GM12878 (cell line): ENCODE measurements around the gene PRKG1. TPM values are rescaled to one million over a fixed set of nuclear protein-coding genes. Genes with fewer than 3 reads are reported as not detected.

Experiments
- ATAC-seq: fragments of 200-7000 bp; cut with Tn5 transposase; 3 replicates; pipeline ENCODE4 v1.9.1; 2020; ENCODE audit warnings: mild to moderate bottlenecking, moderate library complexity
- BruUV-seq: library from RNA; stranded (reverse); fragments of 400-500 nt; replicated peaks from 2 replicates; lab custom pipeline; 2021; lab: Mats Ljungman, UMichigan
- CTCF ChIA-PET: fragments of 300-600 bp; sonication (Branson Sonifier 250); formaldehyde crosslinking; extraction: SDS; loops from one replicate; lab custom pipeline; 2021; ENCODE audit warnings: inconsistent platforms; lab: Yijun Ruan, JAX
- POLR2A ChIA-PET: fragments of 350-600 bp; formaldehyde crosslinking; extraction: SDS; loops from one replicate; lab custom pipeline; 2021; ENCODE audit warnings: inconsistent platforms; lab: Charles Lee
- RAD21 ChIA-PET: fragments of 300-600 bp; sonication (Branson Sonifier 250); formaldehyde crosslinking; loops from one replicate; lab custom pipeline; 2023; ENCODE audit warnings: antibody characterized with exemption; ENCODE audit not compliant: unreplicated experiment; lab: Charles Lee
- SMC1A ChIA-PET: fragments of 300-600 bp; sonication (Branson Sonifier 250); formaldehyde crosslinking; loops from one replicate; lab custom pipeline; 2023; ENCODE audit not compliant: unreplicated experiment, uncharacterized antibody; lab: Charles Lee
- DNase-seq: peaks from one replicate; pipeline ENCODE4 v3.0.0-alpha.2; 2011; ENCODE audit warnings: low read depth, low spot score
- FAIRE-seq: peaks from 3 replicates; lab custom pipeline; 2011; peaks lifted over from hg19 to GRCh38; lab: Jason Lieb, UNC
- H2AFZ ChIP-seq: 2 replicates; pipeline ENCODE4 v1.6.0; 2011; ENCODE audit warnings: low read depth, low read length, control low read depth; ENCODE audit not compliant: control insufficient read depth
- H3K27ac ChIP-seq: 2 replicates; pipeline ENCODE4 v1.5.1; 2011; ENCODE audit warnings: control low read depth; ENCODE audit not compliant: control insufficient read depth, insufficient read depth
- H3K27me3 ChIP-seq, 2 experiments: replicated peaks in 1 of 2; 2 replicates each; pipeline versions ENCODE4 v1.6.0 to v1.6.1; 2011; ENCODE audit warnings: low read length in 1 of 2; ENCODE audit not compliant: control insufficient read depth in 2 of 2, insufficient read depth in 2 of 2
- H3K36me3 ChIP-seq, 2 experiments: 2 replicates each; pipeline ENCODE4 v1.5.1; 2011; ENCODE audit warnings: low read length in 1 of 2; ENCODE audit not compliant: control insufficient read depth in 2 of 2, insufficient read depth in 2 of 2
- H3K4me1 ChIP-seq: 2 replicates; pipeline ENCODE4 v1.6.1; 2011; ENCODE audit warnings: mild to moderate bottlenecking, low read length, moderate library complexity, mixed read lengths; ENCODE audit not compliant: control insufficient read depth, insufficient read depth
- H3K4me2 ChIP-seq: 2 replicates; pipeline ENCODE4 v1.6.0; 2011; ENCODE audit warnings: control low read depth; ENCODE audit not compliant: control insufficient read depth, insufficient read depth
- H3K4me3 ChIP-seq: fragments of 200-600 bp; sonication (generic); 2 replicates; pipeline ENCODE4 v1.5.1; 2016
- H3K79me2 ChIP-seq: 2 replicates; pipeline ENCODE4 v1.6.0; 2011; ENCODE audit warnings: low read length; ENCODE audit not compliant: control insufficient read depth, insufficient read depth
- H3K9ac ChIP-seq: 2 replicates; pipeline ENCODE4 v1.8.0; 2011; ENCODE audit warnings: low read length, control low read depth, mixed read lengths; ENCODE audit not compliant: control insufficient read depth, insufficient read depth
- H3K9me3 ChIP-seq: replicated peaks from 3 replicates; pipeline ENCODE4 v1.5.1; 2011; ENCODE audit warnings: mild to moderate bottlenecking, low read length; ENCODE audit not compliant: control insufficient read depth, insufficient read depth
- H4K20me1 ChIP-seq: 2 replicates; pipeline ENCODE4 v1.6.0; 2011; ENCODE audit not compliant: control insufficient read depth, insufficient read depth
- ASH2L ChIP-seq: fragments of 300-600, 200-600 bp; sonication (generic); IDR thresholded peaks from 2 replicates; pipeline ENCODE4 v1.6.1; 2017; ENCODE audit warnings: low read depth, mild to moderate bottlenecking, borderline replicate concordance
- CBFB ChIP-seq: IDR thresholded peaks from 2 replicates; pipeline ENCODE4 v1.6.1; 2016; ENCODE audit warnings: antibody characterized with exemption, low read depth
- CEBPB ChIP-seq, 2 experiments: fragments of 150-350 bp in 1 of 2; IDR thresholded peaks; 2 replicates each; pipeline ENCODE4 v1.6.1; 2012 to 2014; ENCODE audit warnings: low read depth in 2 of 2, low read length in 2 of 2, borderline replicate concordance in 1 of 2, inconsistent platforms in 1 of 2
- CREM ChIP-seq: IDR thresholded peaks from 2 replicates; pipeline ENCODE4 v1.6.1; 2014; ENCODE audit warnings: antibody characterized with exemption, low read depth
- E2F8 ChIP-seq: fragments of 450-650 bp; IDR thresholded peaks from 2 replicates; pipeline ENCODE4 v1.6.1; 2018; ENCODE audit warnings: mild to moderate bottlenecking, low read depth, moderate library complexity; ENCODE audit not compliant: partially characterized antibody
- FOS ChIP-seq: IDR thresholded peaks from 3 replicates; pipeline ENCODE4 v1.6.1; 2011; ENCODE audit warnings: borderline replicate concordance; ENCODE audit not compliant: insufficient read length; ENCODE audit errors: extremely low read depth
- FOXM1 ChIP-seq: IDR thresholded peaks from 2 replicates; pipeline ENCODE4 v1.6.1; 2012; ENCODE audit warnings: low read depth, mild to moderate bottlenecking, inconsistent platforms, low read length, moderate library complexity
- NFIC ChIP-seq: IDR thresholded peaks from 2 replicates; pipeline ENCODE4 v1.6.1; 2012; ENCODE audit warnings: low read depth, mild to moderate bottlenecking, inconsistent platforms, low read length, moderate library complexity
- PBX3 ChIP-seq: IDR thresholded peaks from 2 replicates; pipeline ENCODE4 v1.6.1; 2011; ENCODE audit warnings: mild to moderate bottlenecking, low read depth, low read length, moderate library complexity; ENCODE audit not compliant: insufficient replicate concordance
- POLR2A ChIP-seq: IDR thresholded peaks from 2 replicates; pipeline ENCODE4 v1.6.1; 2011; ENCODE audit warnings: low read depth, mild to moderate bottlenecking, low read length
- POLR2AphosphoS2 ChIP-seq: IDR thresholded peaks from 2 replicates; pipeline ENCODE4 v1.6.1; 2011; ENCODE audit warnings: low read depth, mild to moderate bottlenecking, low read length, improper control_type of control experiment, moderate library complexity
- SKIL ChIP-seq: fragments of 450-650 bp; IDR thresholded peaks from 2 replicates; pipeline ENCODE4 v1.6.1; 2017; ENCODE audit warnings: mild to moderate bottlenecking, low read depth, inconsistent platforms; ENCODE audit not compliant: poor library complexity, severe bottlenecking
- SMAD5 ChIP-seq: IDR thresholded peaks from 2 replicates; pipeline ENCODE4 v1.6.1; 2016; ENCODE audit warnings: antibody characterized with exemption, low read depth
- SMC3 ChIP-seq: IDR thresholded peaks from 2 replicates; pipeline ENCODE4 v1.6.1; 2011; ENCODE audit warnings: low read length, improper control_type of control experiment, borderline replicate concordance
- SRF ChIP-seq, 2 experiments: IDR thresholded peaks; 2 replicates each; pipeline ENCODE4 v1.6.1; 2011; ENCODE audit warnings: low read depth in 2 of 2, low read length in 2 of 2, mild to moderate bottlenecking in 1 of 2, moderate library complexity in 1 of 2
- SUZ12 ChIP-seq: fragments of 200-600 bp; sonication (generic); IDR thresholded peaks from one replicate; pipeline ENCODE4 v1.6.1; 2018; ENCODE audit warnings: antibody characterized with exemption, mild to moderate bottlenecking; ENCODE audit not compliant: unreplicated experiment
- TAF1 ChIP-seq: IDR thresholded peaks from 2 replicates; pipeline ENCODE4 v1.6.1; 2011; ENCODE audit warnings: mild to moderate bottlenecking, low read depth, low read length, borderline replicate concordance
- TCF3 ChIP-seq: IDR thresholded peaks from 2 replicates; pipeline ENCODE4 v1.6.1; 2012; ENCODE audit warnings: low read depth, mild to moderate bottlenecking, low read length, borderline replicate concordance; ENCODE audit not compliant: insufficient read depth
- TCF7 ChIP-seq: IDR thresholded peaks from 2 replicates; pipeline ENCODE4 v1.6.1; 2014; ENCODE audit warnings: antibody characterized with exemption, borderline replicate concordance
- ZZZ3 ChIP-seq: IDR thresholded peaks from 2 replicates; pipeline ENCODE4 v1.6.1; 2011; ENCODE audit warnings: low read depth; ENCODE audit not compliant: control insufficient read depth, insufficient read length
- WGBS: methylation state at CpG from one replicate; pipeline ENCODE4 v1.1.6; 2016; ENCODE audit warnings: low lambda C conversion rate; ENCODE audit not compliant: insufficient replicate concordance, insufficient coverage; ENCODE audit errors: missing lambda C conversion rate; 5-methylcytosine and 5-hydroxymethylcytosine counted together
- in situ Hi-C: fragments of 300-500 bp; cut with MboI; formaldehyde crosslinking; loops from 9 replicates; pipeline ENCODE4 v1.14.3; 2018; ENCODE audit warnings: mixed read lengths
- intact Hi-C: fragments of 100-400 bp; cut with micrococcal nuclease; formaldehyde crosslinking; loops from one replicate; pipeline ENCODE4 v1.14.2; 2022; ENCODE audit not compliant: unreplicated experiment
- polyA plus RNA-seq, 11 experiments: library from polyadenylated mRNA; depleted of rRNA in 4 of 11; unstranded in 6 of 11; stranded (reverse) in 5 of 11; fragments of >200 nt; fragmentation: Nextera tagmentation in 4 of 11; fragmentation: Illumina TruSeq in 1 of 11; extraction: Ambion mirVana in 4 of 11; extraction: Trizol in 1 of 11; gene quantifications; 1 replicate in 1 of 11; 2 replicates in 10 of 11; pipeline versions ENCODE4 v1.2.1 to v1.2.3, GENCODE V29; 2011 to 2016; ENCODE audit warnings: inconsistent platforms in 2 of 11, missing spikeins in 2 of 11, low read depth in 1 of 11
- total RNA-seq, 4 experiments: library from RNA; depleted of rRNA in 3 of 4; stranded (reverse); fragments of >200 nt in 3 of 4; fragmentation: Illumina TruSeq in 1 of 4; extraction: Trizol in 1 of 4; gene quantifications; 2 replicates each; pipeline versions ENCODE4 v1.2.1 to v1.2.3, GENCODE V29; 2013 to 2021

The PRKG1 gene
- total and polyA plus RNA-seq, 10 of the 15 experiments (the other 5 are each of a cell fraction or from before 2014, with no cell fraction given), result 0.04 to 0.05 TPM; not detected in 8

DNA sequence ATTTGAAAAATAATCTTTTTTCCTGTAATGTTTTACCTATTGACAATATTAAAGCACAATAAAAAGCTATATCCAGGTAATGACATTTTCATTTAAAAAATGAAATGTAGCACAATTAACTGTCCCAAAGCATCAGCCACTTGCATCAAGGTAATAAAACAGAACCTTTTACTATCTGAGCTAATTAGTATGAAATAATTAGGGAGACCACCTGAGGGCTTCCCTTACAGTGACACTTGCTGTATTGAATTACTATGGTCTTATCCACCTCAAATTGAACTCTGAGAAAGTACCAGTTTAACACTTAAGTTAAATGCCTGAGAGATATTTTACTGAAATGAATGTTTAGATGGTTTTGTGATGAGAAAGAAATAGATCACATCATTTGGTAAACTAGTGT is 1120.4 kb downstream of the PRKG1 start (continued):
- TF ChIP-seq E2F8 (no peak), FOS (no peak), CBFB (no peak), POLR2A (no peak), FOXM1 (no peak), SUZ12 (no peak), ASH2L (no peak), POLR2AphosphoS2 (no peak)
- TF ChIP-seq, all 136 proteins: peak for 0

- in situ Hi-C loops, result no loop called here
- SMC1A ChIA-PET, result no interaction called here
- no peak overlapping the region for H3K4me2 ChIP-seq
- DNase-seq (no peak), FAIRE-seq (no peak), ATAC-seq (no peak)
- no peaks in the 10 kb centered on the region for H3K4me1 ChIP-seq
- no peaks in the 10 kb centered on the region for H3K79me2 ChIP-seq
- WGBS, result 2% methylated on average over 3 of the region's 3 CpGs
- H4K20me1 ChIP-seq, result no peaks in the 10 kb centered on the region
- no peaks in the 10 kb centered on the region for H3K36me3 ChIP-seq
- POLR2A ChIA-PET, result no interaction called here
- H3K27ac ChIP-seq, result no peak overlapping the region
- H2AFZ ChIP-seq, result no peak overlapping the region
- RAD21 ChIA-PET, result no interaction called here
- TF ChIP-seq CREM, result no peak
- no peak for TF ChIP-seq ZZZ3
- TF ChIP-seq CBFB, result no peak
- TF ChIP-seq NFIC, result no peak
- TF ChIP-seq TAF1, result no peak
- no peak for TF ChIP-seq TCF3
- TF ChIP-seq SMAD5, result no peak
- TF ChIP-seq SRF (IDR thresholded peaks at IDR 0.05; ENCODE audit: low read depth in 2 of 2, low read length in 2 of 2), result no peak
- no peak for TF ChIP-seq SKIL
- TF ChIP-seq PBX3, result no peak
- TF ChIP-seq CEBPB (IDR thresholded peaks at IDR 0.05; ENCODE audit: borderline replicate concordance in 1 of 2, low read depth in 2 of 2, low read length in 2 of 2), result no peak
- no peak for TF ChIP-seq SMC3
- TF ChIP-seq TCF7, result no peak
- intact Hi-C loops, result no loop called here
- H3K27me3 ChIP-seq, result no peaks in the 10 kb centered on the region
- BruUV-seq, result no TSS peak
- H3K9me3 ChIP-seq, result no peaks in the 10 kb centered on the region
- no peak overlapping the region for H3K9ac ChIP-seq
- H3K4me3 ChIP-seq, result no peak overlapping the region
- CTCF ChIA-PET, result no interaction called here
These were observed 1122.8 kb downstream of the PRKG1 start for GRCh38 chr10:52197098-52197497.
